LNCAP (cell line): ENCODE data around the gene TFR2.
A peak's percentile ranks its signal among the peaks of the same experiment; 100 is the strongest.

Experiments
- CTCF ChIP-seq: fragments of 450-650 bp; IDR thresholded peaks from 2 replicates; pipeline ENCODE4 v1.5.1; 2017; ENCODE audit warnings: mild to moderate bottlenecking

Gene TFR2

GRCh38 chr7:100574362-100575205, 66.8 kb downstream of the TFR2 start:
- TF ChIP-seq CTCF: no peak

- TF ChIP-seq CTCF: peak; percentile 38; the same call in 1 of the 2 replicates
Measured at GRCh38 chr7:100573691-100574361, 67.5 kb downstream of the TFR2 start, which contains the start of gene SAP25. Gene SAP25 (minus strand): TSS chr7:100573900. CDS start chr7:100573742, 158 bp downstream.

- no peak for TF ChIP-seq CTCF
Measured at GRCh38 chr7:100572949-100573675, 68.2 kb downstream of the TFR2 start.

GRCh38 chr7:100572281-100572948, 68.9 kb downstream of the TFR2 start:
- TF ChIP-seq CTCF: no peak

- TF ChIP-seq CTCF: no peak
Measured at GRCh38 chr7:100571829-100572116, 69.6 kb downstream of the TFR2 start.

GRCh38 chr7:100570954-100571828, 70.2 kb downstream of the TFR2 start:
- TF ChIP-seq CTCF: no peak
